GM21619 (cell line): Measurements from ENCODE around the gene APH1A.
A peak's percentile ranks its signal among the peaks of the same experiment; 100 is the strongest.
"Not testable (repeated sequence)": the region's sequence is repeated elsewhere in the genome, so short reads cannot be mapped to it uniquely, and the experiment has no call there.

Experiments
- ATAC-seq: cut with Tn5 transposase; IDR thresholded peaks from one replicate; pipeline ENCODE4 v1.9.1; 2021; ENCODE audit not compliant: unreplicated experiment

APH1A gene

GRCh38 chr1:150268705-150269403, at the start of gene APH1A:
Gene APH1A (minus strand): TSS chr1:150269016. CDS start chr1:150268810, 206 bp downstream.
- ATAC-seq = peak; percentile 85

- not testable (repeated sequence) for ATAC-seq
These were observed 45.9 kb upstream of the APH1A start for GRCh38 chr1:150314691-150315090.

GRCh38 chr1:150311762-150312161, 42.9 kb upstream of the APH1A start:
- ATAC-seq = no peak

- no peak for ATAC-seq
These were observed 41.1 kb upstream of the APH1A start for GRCh38 chr1:150309758-150310508.

GRCh38 chr1:150308585-150308984, 39.8 kb upstream of the APH1A start:
- not testable (repeated sequence) for ATAC-seq

GRCh38 chr1:150302902-150303301, 34.1 kb upstream of the APH1A start:
- ATAC-seq = no peak

- no peak for ATAC-seq
These were observed 33.5 kb upstream of the APH1A start for GRCh38 chr1:150302338-150302737.

GRCh38 chr1:150299716-150300115, 30.9 kb upstream of the APH1A start:
- ATAC-seq = no peak

- ATAC-seq = no peak
These were observed 26.7 kb upstream of the APH1A start for GRCh38 chr1:150295476-150295875.

- ATAC-seq = peak; percentile 99
These were observed 24.8 kb upstream of the APH1A start, which contains the start of gene MRPS21 for GRCh38 chr1:150293433-150294253. Gene MRPS21 (plus strand): TSS chr1:150293861. CDS start chr1:150294367, 506 bp downstream.

GRCh38 chr1:150288822-150289221, 20.0 kb upstream of the APH1A start:
- no peak for ATAC-seq

GRCh38 chr1:150288382-150288781, 19.6 kb upstream of the APH1A start:
- ATAC-seq = no peak

GRCh38 chr1:150283260-150283659, 14.4 kb upstream of the APH1A start:
- no peak for ATAC-seq

- ATAC-seq = no peak
These were observed 13.7 kb upstream of the APH1A start for GRCh38 chr1:150282558-150282958.

GRCh38 chr1:150281758-150282557, 13.1 kb upstream of the APH1A start, which contains the start of gene CIART:
Gene CIART (plus strand): TSS chr1:150282554. CDS start chr1:150283268, 714 bp downstream.
- ATAC-seq = peak; percentile 55

GRCh38 chr1:150281221-150281757, 12.5 kb upstream of the APH1A start:
- ATAC-seq = peak; percentile 45

GRCh38 chr1:150280138-150280707, 11.4 kb upstream of the APH1A start:
- no peak for ATAC-seq

- no peak for ATAC-seq
These were observed 4.5 kb upstream of the APH1A start for GRCh38 chr1:150273311-150273710.

- no peak for ATAC-seq
These were observed 2.6 kb upstream of the APH1A start for GRCh38 chr1:150271291-150271959.
